ENCODE results near the gene FAM221A.

DNA sequence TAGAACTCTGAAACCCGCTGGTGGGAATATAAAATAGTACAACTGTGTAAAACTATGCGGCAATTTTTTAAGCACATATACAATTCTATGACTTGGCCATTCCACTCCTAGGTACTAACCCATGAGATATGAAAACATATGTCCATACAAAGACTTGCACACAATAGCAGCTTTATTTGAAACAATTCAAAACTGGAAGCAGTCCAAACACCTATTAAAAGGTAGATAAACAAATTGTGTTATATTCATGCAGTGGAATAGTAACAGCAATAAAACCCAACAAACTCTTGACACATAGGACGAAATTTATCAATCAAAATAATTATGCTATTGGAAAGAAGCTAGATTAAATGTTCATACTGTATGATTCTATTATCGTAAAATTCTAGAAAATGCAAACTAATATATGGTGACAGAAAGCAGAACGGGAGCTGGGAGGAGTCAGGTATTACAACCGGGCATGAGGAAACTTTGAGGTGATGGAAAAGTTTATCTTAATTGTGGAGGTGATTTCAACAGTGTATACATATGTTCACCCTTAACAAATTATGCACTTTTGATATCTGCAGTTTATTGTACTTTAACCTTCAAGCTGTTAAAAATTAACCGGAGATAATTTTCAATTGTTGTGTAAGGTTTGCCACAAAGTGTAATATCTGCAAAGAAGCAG, 29.2 kb downstream of the FAM221A start:
- TF ChIP-seq, protein P1, sequence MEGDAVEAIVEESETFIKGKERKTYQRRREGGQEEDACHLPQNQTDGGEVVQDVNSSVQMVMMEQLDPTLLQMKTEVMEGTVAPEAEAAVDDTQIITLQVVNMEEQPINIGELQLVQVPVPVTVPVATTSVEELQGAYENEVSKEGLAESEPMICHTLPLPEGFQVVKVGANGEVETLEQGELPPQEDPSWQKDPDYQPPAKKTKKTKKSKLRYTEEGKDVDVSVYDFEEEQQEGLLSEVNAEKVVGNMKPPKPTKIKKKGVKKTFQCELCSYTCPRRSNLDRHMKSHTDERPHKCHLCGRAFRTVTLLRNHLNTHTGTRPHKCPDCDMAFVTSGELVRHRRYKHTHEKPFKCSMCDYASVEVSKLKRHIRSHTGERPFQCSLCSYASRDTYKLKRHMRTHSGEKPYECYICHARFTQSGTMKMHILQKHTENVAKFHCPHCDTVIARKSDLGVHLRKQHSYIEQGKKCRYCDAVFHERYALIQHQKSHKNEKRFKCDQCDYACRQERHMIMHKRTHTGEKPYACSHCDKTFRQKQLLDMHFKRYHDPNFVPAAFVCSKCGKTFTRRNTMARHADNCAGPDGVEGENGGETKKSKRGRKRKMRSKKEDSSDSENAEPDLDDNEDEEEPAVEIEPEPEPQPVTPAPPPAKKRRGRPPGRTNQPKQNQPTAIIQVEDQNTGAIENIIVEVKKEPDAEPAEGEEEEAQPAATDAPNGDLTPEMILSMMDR (IDR thresholded peaks at IDR 0.05; ENCODE audit: borderline replicate concordance, extremely low read depth, low read length, poor library complexity, severe bottlenecking) = no peak
- TF ChIP-seq EZH2 (IDR thresholded peaks at IDR 0.05; ENCODE audit: borderline replicate concordance, low read depth, low read length, severe bottlenecking) = no peak

Measured in DND-41 (cell line).